ENCODE measurements around the gene ENTPD3.
"Not testable (repeated sequence)": the region's sequence is repeated elsewhere in the genome, so short reads cannot be mapped to it uniquely, and the experiment has no call there.

The ENTPD3 gene

DNA sequence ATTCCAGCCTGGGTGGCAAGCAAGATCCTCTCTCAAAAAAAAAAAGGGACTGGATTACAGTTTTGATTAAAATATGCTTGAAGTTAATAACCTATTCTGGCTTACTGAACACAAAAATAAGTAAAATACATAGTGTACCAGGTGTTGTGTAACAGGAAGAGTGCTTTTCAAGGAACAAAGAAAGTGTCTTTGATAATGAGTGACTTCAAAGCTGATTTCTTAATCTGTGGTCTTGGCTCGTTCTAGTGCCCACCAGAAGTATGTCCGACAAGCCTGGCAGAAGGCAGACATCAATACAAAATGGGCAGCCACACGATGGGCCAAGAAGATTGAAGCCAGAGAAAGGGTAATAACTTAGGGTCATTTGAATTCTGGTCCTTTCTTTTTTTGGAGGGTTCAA is 74.2 kb downstream of the ENTPD3 start:
- peaks cover 8% of the 10 kb centered on the region; the same call in 1 of the 2 replicates for H3K4me1 ChIP-seq (ENCODE audit: control insufficient read depth, insufficient read depth, low read length)
- H3K9ac ChIP-seq (ENCODE audit: low read depth, low read length): no peak overlapping the region

DNA sequence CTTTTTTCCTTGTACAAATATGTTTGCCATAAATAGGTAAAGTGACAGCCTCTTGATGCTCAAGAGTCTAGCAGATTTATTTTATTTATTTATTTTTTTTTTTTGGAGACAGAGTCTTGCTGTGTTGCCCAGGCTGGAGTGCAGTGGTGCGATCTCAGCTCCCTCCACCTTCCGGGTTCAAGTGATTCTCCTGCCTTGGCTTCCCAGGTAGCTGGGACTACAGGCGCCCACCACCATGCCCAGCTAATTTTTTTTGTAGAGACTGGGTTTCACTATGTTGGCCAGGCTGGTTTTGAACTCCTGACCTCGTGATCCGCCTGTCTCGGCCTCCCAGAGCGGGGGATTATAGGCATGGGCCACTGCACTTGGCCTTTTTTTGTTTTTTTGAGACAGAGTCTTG is 75.9 kb downstream of the ENTPD3 start:
- H3K4me1 ChIP-seq (ENCODE audit: control insufficient read depth, insufficient read depth, low read length); H3K4me3 ChIP-seq (ENCODE audit: low read depth, low read length); H3K9me3 ChIP-seq (ENCODE audit: control insufficient read depth, insufficient read depth, low read length); H3K27ac ChIP-seq (ENCODE audit: low read depth, low read length); H3K9ac ChIP-seq (ENCODE audit: low read depth, low read length); H3K27me3 ChIP-seq (ENCODE audit: control insufficient read depth, insufficient read depth, low read length): not testable (repeated sequence)
- H3K36me3 ChIP-seq (ENCODE audit: control insufficient read depth, insufficient read depth, low read length): peaks cover 76% of the 10 kb centered on the region

More for the DNA sequence above, 74.2 kb downstream of the ENTPD3 start:
- peaks cover 71% of the 10 kb centered on the region for H3K36me3 ChIP-seq (ENCODE audit: control insufficient read depth, insufficient read depth, low read length)
- no peak overlapping the region for H3K4me3 ChIP-seq (ENCODE audit: low read depth, low read length)
- no peak overlapping the region for H3K27ac ChIP-seq (ENCODE audit: low read depth, low read length)
- no peaks in the 10 kb centered on the region for H3K27me3 ChIP-seq (ENCODE audit: control insufficient read depth, insufficient read depth, low read length)
- no peaks in the 10 kb centered on the region for H3K9me3 ChIP-seq (ENCODE audit: control insufficient read depth, insufficient read depth, low read length)

DNA sequence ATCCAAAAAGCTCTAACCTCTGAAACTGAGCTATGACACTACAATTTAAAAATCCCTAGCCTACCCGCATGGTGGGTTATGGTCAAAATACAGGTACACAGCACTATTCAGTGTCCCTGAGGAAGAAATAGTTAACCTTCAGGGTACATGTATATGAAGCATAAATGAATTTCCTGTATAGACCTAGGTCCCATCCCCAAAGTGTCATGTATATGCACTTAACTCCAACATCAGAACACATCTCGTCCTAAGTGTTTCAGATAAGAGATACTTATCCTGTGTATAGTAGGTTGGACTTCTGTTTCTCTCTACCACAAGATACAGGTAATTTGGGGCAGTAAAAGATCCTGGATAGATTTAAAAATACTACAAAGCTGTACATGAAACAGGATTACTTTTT is 76.6 kb downstream of the ENTPD3 start:
- Histone ChIP-seq H3K36me3 (ENCODE audit: control insufficient read depth, insufficient read depth, low read length) (peaks cover 68% of the 10 kb centered on the region), H3K9ac (ENCODE audit: low read depth, low read length) (no peak overlapping the region), H3K27me3 (ENCODE audit: control insufficient read depth, insufficient read depth, low read length) (no peaks in the 10 kb centered on the region), H3K4me3 (ENCODE audit: low read depth, low read length) (no peak overlapping the region), H3K9me3 (ENCODE audit: control insufficient read depth, insufficient read depth, low read length) (no peaks in the 10 kb centered on the region), H3K27ac (ENCODE audit: low read depth, low read length) (peak overlapping the region; percentile 40), H3K4me1 (ENCODE audit: control insufficient read depth, insufficient read depth, low read length) (peaks cover 3% of the 10 kb centered on the region; the same call in 1 of the 2 replicates)

DNA sequence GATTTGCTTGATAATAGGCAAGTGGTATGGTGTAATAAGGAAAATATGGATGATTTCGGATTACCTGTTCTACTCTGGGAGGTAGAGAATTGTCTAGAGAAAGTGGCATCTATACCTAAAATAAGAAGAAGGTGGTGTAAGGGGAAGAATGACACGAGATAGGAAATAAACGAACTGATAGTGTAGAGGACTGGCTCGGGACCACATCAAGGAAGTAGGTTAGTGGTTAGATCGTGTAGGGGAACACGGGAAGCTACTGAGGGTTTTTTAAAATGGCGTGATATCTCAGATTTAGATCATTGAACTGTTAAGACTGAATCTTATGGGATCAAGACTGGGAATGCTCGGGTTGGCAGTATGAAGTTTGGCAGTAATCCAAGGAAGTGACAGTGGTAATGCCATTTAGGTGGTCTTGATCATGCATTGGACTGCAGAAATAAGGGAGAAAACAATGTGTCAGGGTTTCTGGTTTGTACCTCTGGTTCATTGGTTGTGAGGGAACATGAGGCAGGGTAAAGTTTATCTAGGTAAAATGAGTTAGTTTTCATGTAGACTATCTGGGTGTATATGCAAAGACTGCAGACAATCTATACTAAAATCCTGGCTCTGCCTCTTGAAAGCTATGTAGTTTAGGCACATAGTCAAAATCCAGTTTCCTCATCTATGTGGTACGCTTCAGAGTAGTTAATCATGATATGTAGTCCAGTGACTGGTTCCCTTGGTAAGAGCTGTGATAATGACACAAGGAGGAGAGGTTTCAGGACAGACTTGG is 77.5 kb downstream of the ENTPD3 start:
- Histone ChIP-seq H3K9ac (ENCODE audit: low read depth, low read length) (no peak overlapping the region), H3K4me1 (ENCODE audit: control insufficient read depth, insufficient read depth, low read length) (no peaks in the 10 kb centered on the region), H3K36me3 (ENCODE audit: control insufficient read depth, insufficient read depth, low read length) (peaks cover 59% of the 10 kb centered on the region), H3K27me3 (ENCODE audit: control insufficient read depth, insufficient read depth, low read length) (no peaks in the 10 kb centered on the region), H3K4me3 (ENCODE audit: low read depth, low read length) (no peak overlapping the region), H3K27ac (ENCODE audit: low read depth, low read length) (peak overlapping the region; percentile 16), H3K9me3 (ENCODE audit: control insufficient read depth, insufficient read depth, low read length) (no peaks in the 10 kb centered on the region)

DNA sequence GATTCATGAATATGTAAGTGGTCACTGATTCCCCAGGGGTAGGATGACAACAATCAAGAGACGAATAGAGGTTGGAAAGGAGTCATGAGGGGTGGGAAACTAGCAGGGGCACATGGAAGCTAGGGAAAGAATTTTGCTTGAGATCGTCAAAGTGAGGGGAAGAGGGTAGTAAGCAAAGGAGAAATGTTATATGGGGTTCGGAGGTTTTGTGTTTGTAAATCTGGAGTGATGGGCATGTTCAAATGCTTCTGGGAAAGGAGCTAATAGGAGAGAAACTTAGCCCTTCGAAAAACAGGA is 78.1 kb downstream of the ENTPD3 start:
- no peak overlapping the region for H3K9ac ChIP-seq (ENCODE audit: low read depth, low read length)
- no peaks in the 10 kb centered on the region for H3K9me3 ChIP-seq (ENCODE audit: control insufficient read depth, insufficient read depth, low read length)
- no peak overlapping the region for H3K27ac ChIP-seq (ENCODE audit: low read depth, low read length)
- H3K36me3 ChIP-seq (ENCODE audit: control insufficient read depth, insufficient read depth, low read length): peaks cover 55% of the 10 kb centered on the region
- no peak overlapping the region for H3K4me3 ChIP-seq (ENCODE audit: low read depth, low read length)
- H3K27me3 ChIP-seq (ENCODE audit: control insufficient read depth, insufficient read depth, low read length): no peaks in the 10 kb centered on the region
- H3K4me1 ChIP-seq (ENCODE audit: control insufficient read depth, insufficient read depth, low read length): no peaks in the 10 kb centered on the region

DNA sequence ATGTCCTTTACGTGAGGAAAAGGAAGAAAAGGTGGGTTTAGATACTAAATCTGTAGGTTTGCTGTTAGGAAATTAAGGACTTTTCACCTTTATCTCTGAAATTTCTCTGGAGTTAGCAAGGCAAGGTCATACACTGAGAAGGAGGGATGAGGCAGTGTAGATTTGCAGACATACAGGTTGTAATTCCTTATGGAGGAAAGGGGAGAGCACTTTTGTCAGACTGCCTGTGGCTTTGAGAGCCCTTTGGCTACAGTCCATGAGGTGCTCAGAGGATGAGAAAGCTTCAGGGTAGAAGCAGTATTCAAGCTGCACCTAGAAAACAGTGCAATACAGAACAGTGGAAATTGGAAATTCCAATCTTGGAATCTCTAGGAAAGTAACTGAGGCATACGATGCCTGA is 78.5 kb downstream of the ENTPD3 start:
- Histone ChIP-seq H3K9ac (ENCODE audit: low read depth, low read length) (no peak overlapping the region), H3K9me3 (ENCODE audit: control insufficient read depth, insufficient read depth, low read length) (no peaks in the 10 kb centered on the region), H3K36me3 (ENCODE audit: control insufficient read depth, insufficient read depth, low read length) (peaks cover 51% of the 10 kb centered on the region), H3K27ac (ENCODE audit: low read depth, low read length) (no peak overlapping the region), H3K4me1 (ENCODE audit: control insufficient read depth, insufficient read depth, low read length) (no peaks in the 10 kb centered on the region), H3K27me3 (ENCODE audit: control insufficient read depth, insufficient read depth, low read length) (no peaks in the 10 kb centered on the region), H3K4me3 (ENCODE audit: low read depth, low read length) (no peak overlapping the region)

DNA sequence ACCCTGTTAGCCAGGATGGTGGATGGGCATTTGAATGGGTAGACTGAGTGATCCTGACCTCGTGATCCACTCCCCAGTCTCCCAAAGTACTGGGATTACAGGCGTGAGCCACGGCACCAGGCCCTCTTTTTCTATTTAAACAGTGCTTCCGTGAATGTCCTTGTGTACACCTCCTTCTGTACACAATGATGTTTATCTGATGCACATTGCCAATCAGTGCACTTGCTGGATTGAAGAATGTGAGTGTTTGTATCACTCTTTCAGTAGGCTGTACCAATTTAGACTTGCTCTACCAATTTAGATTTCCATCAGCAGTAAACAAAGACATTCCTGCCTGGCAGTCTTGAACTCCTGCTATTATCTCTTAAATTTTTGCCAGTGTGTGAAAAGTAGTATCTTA is 81.0 kb downstream of the ENTPD3 start:
- no peak overlapping the region for H3K9ac ChIP-seq (ENCODE audit: low read depth, low read length)
- no peak overlapping the region for H3K4me3 ChIP-seq (ENCODE audit: low read depth, low read length)
- no peaks in the 10 kb centered on the region for H3K27me3 ChIP-seq (ENCODE audit: control insufficient read depth, insufficient read depth, low read length)
- H3K27ac ChIP-seq (ENCODE audit: low read depth, low read length): no peak overlapping the region
- H3K4me1 ChIP-seq (ENCODE audit: control insufficient read depth, insufficient read depth, low read length): no peaks in the 10 kb centered on the region
- H3K9me3 ChIP-seq (ENCODE audit: control insufficient read depth, insufficient read depth, low read length): no peaks in the 10 kb centered on the region
- H3K36me3 ChIP-seq (ENCODE audit: control insufficient read depth, insufficient read depth, low read length): peaks cover 25% of the 10 kb centered on the region

DNA sequence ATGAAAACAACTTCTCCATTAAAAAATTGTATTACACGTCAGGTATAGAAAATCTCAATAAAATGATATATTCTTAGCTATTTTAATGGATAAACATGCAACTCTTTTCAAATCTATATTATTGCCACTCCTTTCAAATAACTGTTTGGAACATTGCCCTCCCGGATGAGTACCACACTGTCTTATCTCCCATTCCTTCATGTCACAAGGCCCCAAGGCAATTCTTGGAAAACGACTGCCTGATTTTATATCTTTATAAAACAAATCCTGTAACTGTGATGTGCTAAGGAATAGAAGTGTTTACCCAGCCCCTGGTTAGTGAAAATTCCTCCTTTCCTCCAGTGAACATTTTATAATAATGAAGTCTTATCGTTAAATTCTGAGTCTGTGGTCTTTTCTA is 83.7 kb downstream of the ENTPD3 start:
- Histone ChIP-seq H3K9me3 (ENCODE audit: control insufficient read depth, insufficient read depth, low read length) (no peaks in the 10 kb centered on the region), H3K4me3 (ENCODE audit: low read depth, low read length) (no peak overlapping the region), H3K27ac (ENCODE audit: low read depth, low read length) (no peak overlapping the region), H3K4me1 (ENCODE audit: control insufficient read depth, insufficient read depth, low read length) (no peaks in the 10 kb centered on the region), H3K36me3 (ENCODE audit: control insufficient read depth, insufficient read depth, low read length) (peaks cover 7% of the 10 kb centered on the region), H3K27me3 (ENCODE audit: control insufficient read depth, insufficient read depth, low read length) (no peaks in the 10 kb centered on the region), H3K9ac (ENCODE audit: low read depth, low read length) (no peak overlapping the region)

DNA sequence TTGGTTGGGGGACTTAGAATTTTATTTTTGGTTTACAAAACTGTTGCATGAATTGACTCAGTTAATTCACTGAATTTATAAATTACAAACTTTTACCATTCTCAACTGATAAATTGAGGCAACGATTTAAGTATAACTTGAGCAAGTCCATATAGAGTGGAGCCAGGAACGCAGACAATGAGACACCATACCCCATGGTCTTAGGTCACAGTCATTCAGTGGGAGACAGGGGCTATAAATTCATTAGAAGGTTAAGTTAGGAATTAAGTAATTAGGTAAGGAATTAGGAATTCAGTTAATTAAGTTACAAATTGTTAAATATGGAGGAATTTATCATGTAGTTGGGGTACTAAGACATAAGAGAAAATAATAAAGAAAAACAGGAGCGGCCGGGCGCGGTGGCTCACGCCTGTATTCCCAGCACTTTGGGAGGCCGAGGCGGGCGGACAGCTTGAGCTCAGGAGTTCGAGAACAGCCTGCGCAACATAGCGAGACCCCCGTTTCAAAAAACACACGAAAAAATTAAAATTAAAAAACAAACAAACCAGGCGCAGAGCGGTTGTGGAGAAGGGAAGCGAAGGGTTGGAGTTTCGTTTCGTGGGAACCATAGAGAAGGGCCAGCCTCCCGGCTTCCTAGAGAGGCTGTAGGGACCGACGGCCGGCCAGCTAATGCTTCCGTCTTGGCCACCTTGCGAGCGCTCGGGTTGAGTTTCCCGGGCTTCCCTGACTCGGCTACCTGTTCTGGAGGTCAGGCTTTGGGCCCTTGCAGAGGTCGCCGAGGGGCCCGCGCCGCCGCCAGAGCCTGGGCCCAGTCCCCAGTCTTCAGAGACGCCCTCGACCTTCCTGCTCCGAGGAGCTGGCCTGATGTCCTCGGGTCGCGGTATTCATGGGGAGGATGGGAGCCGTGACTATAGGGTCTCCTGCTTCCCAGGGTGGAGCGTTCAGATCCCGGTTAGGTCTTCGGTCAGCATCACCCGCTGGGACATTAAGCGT is 89.8 kb downstream of the ENTPD3 start, which contains the start of gene ZNF619:
Gene ZNF619 (plus strand): TSS at position 645 of the 993 bp plus-strand sequence. CDS start 858 bp downstream, outside the sequence.
- Histone ChIP-seq H3K9me3 (ENCODE audit: control insufficient read depth, insufficient read depth, low read length) (no peaks in the 10 kb centered on the region), H3K36me3 (ENCODE audit: control insufficient read depth, insufficient read depth, low read length) (no peaks in the 10 kb centered on the region), H3K4me1 (ENCODE audit: control insufficient read depth, insufficient read depth, low read length) (peaks cover 11% of the 10 kb centered on the region; the same call in 1 of the 2 replicates), H3K27ac (ENCODE audit: low read depth, low read length) (no peak within 1 kb of the TSS), H3K4me3 (ENCODE audit: low read depth, low read length) (peak within 1 kb of the TSS; percentile 62), H3K27me3 (ENCODE audit: control insufficient read depth, insufficient read depth, low read length) (no peaks in the 10 kb centered on the region), H3K9ac (ENCODE audit: low read depth, low read length) (no peak within 1 kb of the TSS; the same call in 1 of the 2 replicates)

DNA sequence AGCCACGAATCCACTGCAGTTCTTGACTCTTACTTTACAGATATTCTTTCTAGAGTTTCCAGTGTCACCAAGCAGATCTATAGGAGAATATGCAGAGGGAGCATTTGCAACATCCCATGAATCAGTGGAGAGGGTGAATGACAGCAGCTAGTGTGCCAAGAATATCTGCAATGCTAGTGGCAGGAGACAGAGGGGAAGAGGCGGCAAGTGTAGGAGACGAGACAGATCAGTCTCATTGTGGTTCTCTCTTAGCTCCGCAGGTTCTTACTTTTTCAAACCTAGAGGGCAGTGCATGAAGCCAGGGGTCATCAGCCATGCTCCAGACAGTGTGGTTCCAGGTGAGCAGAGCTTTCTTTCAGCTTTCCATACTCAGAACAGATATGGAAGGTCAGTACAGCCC is 90.7 kb downstream of the ENTPD3 start:
- H3K27ac ChIP-seq (ENCODE audit: low read depth, low read length): no peak overlapping the region
- no peaks in the 10 kb centered on the region for H3K36me3 ChIP-seq (ENCODE audit: control insufficient read depth, insufficient read depth, low read length)
- H3K27me3 ChIP-seq (ENCODE audit: control insufficient read depth, insufficient read depth, low read length): no peaks in the 10 kb centered on the region
- H3K9ac ChIP-seq (ENCODE audit: low read depth, low read length): no peak overlapping the region
- peak overlapping the region; percentile 62 for H3K4me3 ChIP-seq (ENCODE audit: low read depth, low read length)
- no peaks in the 10 kb centered on the region for H3K9me3 ChIP-seq (ENCODE audit: control insufficient read depth, insufficient read depth, low read length)
- H3K4me1 ChIP-seq (ENCODE audit: control insufficient read depth, insufficient read depth, low read length): peaks cover 11% of the 10 kb centered on the region; the same call in 1 of the 2 replicates
